ENCODE measurements around the gene RAVER1. TPM values are rescaled to one million over a fixed set of nuclear protein-coding genes. Genes with fewer than 3 reads are reported as not detected.

Gene RAVER1
- total and polyA plus RNA-seq, 9 of the 15 experiments (the other 6 are each of a cell fraction or from before 2014, with no cell fraction given): 0.06 to 113 (median 7.0) TPM

GRCh38 chr19:10334588-10335351 is 1.4 kb upstream of the RAVER1 start (continued):
- TF ChIP-seq ARID3B (CRISPR knock-in tag; IDR thresholded peaks at IDR 0.05; ENCODE audit: borderline replicate concordance) (no peak), SNIP1 (IDR thresholded peaks at IDR 0.05; ENCODE audit: low read depth) (no peak), TAF7 (tag; IDR thresholded peaks at IDR 0.05) (no peak), MGA (IDR thresholded peaks at IDR 0.05) (peak; percentile 58), CBX8 (IDR thresholded peaks at IDR 0.05; ENCODE audit: borderline replicate concordance, extremely low read depth, low read depth, low read length, poor library complexity, severe bottlenecking) (no peak), NR0B1 (IDR thresholded peaks at IDR 0.05; ENCODE audit: partially characterized antibody) (no peak), KLF13 (tag; IDR thresholded peaks at IDR 0.05; ENCODE audit: borderline replicate concordance, low read depth) (0 out of 2 replicates have a peak, but pooled peaks have one; percentile 10)
- TF ChIP-seq, protein P1, sequence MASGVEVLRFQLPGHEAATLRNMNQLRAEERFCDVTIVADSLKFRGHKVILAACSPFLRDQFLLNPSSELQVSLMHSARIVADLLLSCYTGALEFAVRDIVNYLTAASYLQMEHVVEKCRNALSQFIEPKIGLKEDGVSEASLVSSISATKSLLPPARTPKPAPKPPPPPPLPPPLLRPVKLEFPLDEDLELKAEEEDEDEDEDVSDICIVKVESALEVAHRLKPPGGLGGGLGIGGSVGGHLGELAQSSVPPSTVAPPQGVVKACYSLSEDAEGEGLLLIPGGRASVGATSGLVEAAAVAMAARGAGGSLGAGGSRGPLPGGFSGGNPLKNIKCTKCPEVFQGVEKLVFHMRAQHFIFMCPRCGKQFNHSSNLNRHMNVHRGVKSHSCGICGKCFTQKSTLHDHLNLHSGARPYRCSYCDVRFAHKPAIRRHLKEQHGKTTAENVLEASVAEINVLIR (CRISPR knock-in tag; IDR thresholded peaks at IDR 0.05): no peak
- TF ChIP-seq, protein P2, sequence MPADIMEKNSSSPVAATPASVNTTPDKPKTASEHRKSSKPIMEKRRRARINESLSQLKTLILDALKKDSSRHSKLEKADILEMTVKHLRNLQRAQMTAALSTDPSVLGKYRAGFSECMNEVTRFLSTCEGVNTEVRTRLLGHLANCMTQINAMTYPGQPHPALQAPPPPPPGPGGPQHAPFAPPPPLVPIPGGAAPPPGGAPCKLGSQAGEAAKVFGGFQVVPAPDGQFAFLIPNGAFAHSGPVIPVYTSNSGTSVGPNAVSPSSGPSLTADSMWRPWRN (IDR thresholded peaks at IDR 0.05; ENCODE audit: low read depth): no peak

All from K562 (cell line).